H1 (cell line): ENCODE data around the gene DCUN1D2. TPM values are rescaled to one million over a fixed set of nuclear protein-coding genes. Genes with fewer than 3 reads are reported as not detected.

Experiments used
- CREB1 ChIP-seq: IDR thresholded peaks from 2 replicates; pipeline ENCODE4 v1.6.1; 2012; ENCODE audit warnings: inconsistent platforms
- CTCF ChIP-seq, 3 experiments: IDR thresholded peaks; 1 replicate in 2 of 3; 2 replicates in 1 of 3; pipeline versions ENCODE4 v1.5.1 to v1.6.1; 2011; ENCODE audit warnings: low read length in 3 of 3, mild to moderate bottlenecking in 3 of 3, inconsistent platforms in 2 of 3, low read depth in 1 of 3, moderate library complexity in 1 of 3; ENCODE audit not compliant: insufficient read depth in 1 of 3; ENCODE audit errors: control extremely low read depth in 1 of 3
- JUN ChIP-seq: IDR thresholded peaks from 2 replicates; pipeline ENCODE4 v1.6.1; 2011; ENCODE audit warnings: low read depth, mild to moderate bottlenecking, improper control_type of control experiment, low read length
- PHF8 ChIP-seq: fragments of 200-600 bp; sonication (generic); conservative IDR thresholded peaks from 2 replicates; pipeline ENCODE4 v1.7.1; 2012; ENCODE audit warnings: low read depth, mild to moderate bottlenecking, inconsistent platforms, low read length, moderate library complexity
- POLR2A ChIP-seq, 2 experiments: IDR thresholded peaks; 1 replicate in 1 of 2; 2 replicates in 1 of 2; pipeline ENCODE4 v1.6.1; 2011; ENCODE audit warnings: low read depth in 2 of 2, low read length in 2 of 2, mild to moderate bottlenecking in 2 of 2; ENCODE audit errors: control extremely low read depth in 1 of 2
- SIX5 ChIP-seq: IDR thresholded peaks from 2 replicates; pipeline ENCODE4 v1.6.1; 2011; ENCODE audit warnings: mild to moderate bottlenecking, low read depth, low read length
- SP2 ChIP-seq: IDR thresholded peaks from 2 replicates; pipeline ENCODE4 v1.6.1; 2012; ENCODE audit warnings: mild to moderate bottlenecking, low read length, inconsistent platforms
- TEAD4 ChIP-seq: IDR thresholded peaks from 2 replicates; pipeline ENCODE4 v1.6.1; 2012; ENCODE audit warnings: low read depth, low read length, inconsistent platforms, mixed read lengths
- polyA plus RNA-seq, 7 experiments: library from polyadenylated mRNA; depleted of rRNA in 3 of 7; stranded (reverse) in 5 of 7; unstranded in 2 of 7; fragments of >200 nt in 5 of 7; fragments of 200-250 nt in 2 of 7; gene quantifications; 1 replicate in 5 of 7; 2 replicates in 1 of 7; 4 replicates in 1 of 7; pipeline versions ENCODE4 v1.2.1 to v1.2.3, GENCODE V29; 2011 to 2013; ENCODE audit warnings: missing spikeins in 2 of 7, mixed read lengths in 2 of 7
- total RNA-seq: library from RNA; stranded (reverse); fragmentation: NEBNext Ultra II Directional; extraction: Animal tissue kit (Norgen Biotek cat#: 25700); gene quantifications from 2 replicates; pipeline ENCODE4 v1.2.1, GENCODE V29; 2021

DCUN1D2 gene
- total and polyA plus RNA-seq, 2 of the 8 experiments (the other 6 are each of a cell fraction or from before 2014, with no cell fraction given): 19.5 to 35.3 TPM

GRCh38 chr13:113456116-113456702 is 34.3 kb downstream of the DCUN1D2 start (continued):
- TF ChIP-seq JUN (no peak), POLR2A (IDR thresholded peaks at IDR 0.05; ENCODE audit: control extremely low read depth in 1 of 2, low read depth in 2 of 2, low read length in 2 of 2) (no peak), SP2 (no peak), PHF8 (no peak), SIX5 (no peak), CTCF (IDR thresholded peaks at IDR 0.05; ENCODE audit: control extremely low read depth in 1 of 3, insufficient read depth in 1 of 3, low read depth in 1 of 3, low read length in 3 of 3) (no peak), TEAD4 (no peak), CREB1 (no peak)
